ENCODE measurements around the gene EPN3. TPM values are rescaled to one million over a fixed set of nuclear protein-coding genes. Genes with fewer than 3 reads are reported as not detected.

Gene EPN3
- total and polyA plus RNA-seq, 8 donors: 6.4 to 117 (median 45.1) TPM

- TF ChIP-seq EP300 (IDR thresholded peaks at IDR 0.05) (no peak), CTCF (IDR thresholded peaks at IDR 0.05) (no peak), POLR2AphosphoS5 (IDR thresholded peaks at IDR 0.05) (no peak), POLR2A (IDR thresholded peaks at IDR 0.05) (no peak)
- intact Hi-C loops (cut with DNase I; ENCODE audit: low total_unique reads): no loop called here
- peaks cover 5 to 12% (median 9%) of the 10 kb centered on the region in 4 donors for H3K4me1 ChIP-seq
- H3K9me3 ChIP-seq: no peaks in the 10 kb centered on the region
- peaks cover 0 to 36% (median 8%) of the 10 kb centered on the region in 3 donors for H3K27me3 ChIP-seq
- no peak overlapping the region for H3K27ac ChIP-seq
- no peak overlapping the region for H3K4me3 ChIP-seq
- no peaks in the 10 kb centered on the region for H3K36me3 ChIP-seq
- DNase-seq: no peak
- 29 to 63% (median 44%) methylated on average over 4 to 5 of the region's 5 CpGs for WGBS, 5 donors
Observed at GRCh38 chr17:50527155-50527762, 5.3 kb upstream of the EPN3 start.

- H3K9me3 ChIP-seq: no peaks in the 10 kb centered on the region
- TF ChIP-seq POLR2A (IDR thresholded peaks at IDR 0.05): no peak
- no peak for TF ChIP-seq POLR2AphosphoS5 (IDR thresholded peaks at IDR 0.05)
- TF ChIP-seq EP300 (IDR thresholded peaks at IDR 0.05): no peak
- no peak for TF ChIP-seq CTCF (IDR thresholded peaks at IDR 0.05)
- WGBS, 5 donors: 46 to 88% (median 67%) methylated on average over 3 to 4 of the region's 4 CpGs
- peaks cover 13 to 19% (median 15%) of the 10 kb centered on the region in 4 donors for H3K4me1 ChIP-seq
- H3K27me3 ChIP-seq: peaks cover 0 to 44% (median 16%) of the 10 kb centered on the region in 3 donors
- no peak overlapping the region for H3K27ac ChIP-seq
- intact Hi-C loops (cut with DNase I; ENCODE audit: low total_unique reads): no loop called here
- DNase-seq: no peak
- no peaks in the 10 kb centered on the region for H3K36me3 ChIP-seq
- H3K4me3 ChIP-seq: no peak overlapping the region
Observed at GRCh38 chr17:50527949-50528474, 4.5 kb upstream of the EPN3 start.

- no peaks in the 10 kb centered on the region for H3K9me3 ChIP-seq
- TF ChIP-seq POLR2AphosphoS5 (IDR thresholded peaks at IDR 0.05) (no peak), CTCF (IDR thresholded peaks at IDR 0.05) (no peak), EP300 (IDR thresholded peaks at IDR 0.05) (no peak), POLR2A (IDR thresholded peaks at IDR 0.05) (no peak)
- no peaks in the 10 kb centered on the region for H3K36me3 ChIP-seq
- H3K4me3 ChIP-seq: no peak overlapping the region
- H3K27me3 ChIP-seq: peaks cover 0 to 62% (median 24%) of the 10 kb centered on the region in 3 donors
- H3K27ac ChIP-seq: no peak overlapping the region
- intact Hi-C loops (cut with DNase I; ENCODE audit: low total_unique reads): loop anchor here (10.0 kb wide), 1 partner anchor 45 kb away; no protein-coding TSS in a partner anchor
- DNase-seq: no peak
- WGBS, 5 donors: 84 to 95% (median 90%) methylated on average over 7 of the region's 7 CpGs
- H3K4me1 ChIP-seq: peaks cover 19 to 33% (median 30%) of the 10 kb centered on the region in 4 donors
Observed at GRCh38 chr17:50529849-50530248, 2.7 kb upstream of the EPN3 start.

- Histone ChIP-seq H3K27me3 (peaks cover 0 to 63% (median 24%) of the 10 kb centered on the region in 3 donors), H3K9me3 (no peaks in the 10 kb centered on the region), H3K4me1 (peaks cover 30 to 50% (median 43%) of the 10 kb centered on the region in 4 donors), H3K36me3 (peaks cover 0 to 5% (median 4%) of the 10 kb centered on the region in 4 donors), H3K27ac (peak overlapping the region in 3 of 5 donors; percentile 86 to 95 (median 91)), H3K4me3 (no peak overlapping the region)
- TF ChIP-seq POLR2AphosphoS5 (IDR thresholded peaks at IDR 0.05) (no peak), POLR2A (IDR thresholded peaks at IDR 0.05) (no peak), CTCF (IDR thresholded peaks at IDR 0.05) (no peak), EP300 (IDR thresholded peaks at IDR 0.05) (no peak)
- WGBS, 5 donors: 49 to 61% (median 59%) methylated on average over 4 to 6 of the region's 6 CpGs
- intact Hi-C loops (cut with DNase I; ENCODE audit: low total_unique reads): loop anchor here (10.0 kb wide), 1 partner anchor 47 kb away; no protein-coding TSS in a partner anchor
- DNase-seq: no peak
Observed at GRCh38 chr17:50531428-50532025, 1.0 kb upstream of the EPN3 start.
